T-cell (primary cell): ENCODE results near the gene CIZ1. TPM values are rescaled to one million over a fixed set of nuclear protein-coding genes. Genes with fewer than 3 reads are reported as not detected.
"Not testable (repeated sequence)": the region's sequence is repeated elsewhere in the genome, so short reads cannot be mapped to it uniquely, and the experiment has no call there.

Experiments used
- ATAC-seq, 4 experiments: fragments of 200-7000 bp in 3 of 4; fragments of 150-1000 bp in 1 of 4; cut with Tn5 transposase; replicated peaks in 1 of 4; 1 replicate in 3 of 4; 2 replicates in 1 of 4; pipeline ENCODE4 v1.10.0; 2021; ENCODE audit warnings: moderate library complexity in 3 of 4, mild to moderate bottlenecking in 2 of 4, moderate number of reproducible peaks in 1 of 4
- CTCF ChIA-PET, 2 donors: fragments of 300-600 bp; sonication (Branson Sonifier 250); formaldehyde crosslinking; loops; one replicate each; lab custom pipeline; 2022; ENCODE audit warnings: antibody characterized with exemption in 2 of 2; lab: Charles Lee
- POLR2A ChIA-PET, 2 donors: fragments of 300-600 bp; sonication (Branson Sonifier 250); formaldehyde crosslinking; loops; one replicate each; lab custom pipeline; 2022; ENCODE audit warnings: antibody characterized with exemption in 2 of 2; lab: Charles Lee
- DNase-seq, 35 experiments: peaks; one replicate each; pipeline versions ENCODE4 v3.0.0 to v3.0.0-alpha.2; 2013 to 2023
- H3K27ac ChIP-seq: one replicate; pipeline ENCODE4 v1.5.1; 2013; ENCODE audit warnings: low read length
- H3K27me3 ChIP-seq, 2 experiments: replicated peaks in 1 of 2; 1 replicate in 1 of 2; 2 replicates in 1 of 2; pipeline versions ENCODE4 v1.6.1 to v1.7.0; 2013; ENCODE audit warnings: low read length in 1 of 2, mixed read lengths in 1 of 2; ENCODE audit not compliant: control insufficient read depth in 2 of 2, insufficient read depth in 2 of 2; ENCODE audit errors: extremely low read depth in 1 of 2
- H3K36me3 ChIP-seq, 2 donors: 1 replicate in 1 of 2; 2 replicates in 1 of 2; pipeline versions ENCODE4 v1.6.1 to v1.7.0; 2013; ENCODE audit warnings: low read length in 1 of 2; ENCODE audit not compliant: control insufficient read depth in 2 of 2, insufficient read depth in 1 of 2; ENCODE audit errors: extremely low read depth in 1 of 2
- H3K4me1 ChIP-seq, 2 experiments: 1 replicate in 1 of 2; 2 replicates in 1 of 2; pipeline versions ENCODE4 v1.6.1 to v1.7.0; 2013; ENCODE audit warnings: low read length in 2 of 2, mixed read lengths in 1 of 2; ENCODE audit not compliant: insufficient read depth in 2 of 2, control insufficient read depth in 1 of 2; ENCODE audit errors: extremely low read depth in 1 of 2
- H3K4me3 ChIP-seq, 2 donors: 1 replicate in 1 of 2; 2 replicates in 1 of 2; pipeline versions ENCODE4 v1.5.1 to v1.7.0; 2013; ENCODE audit warnings: mild to moderate bottlenecking in 2 of 2, low read length in 1 of 2, moderate library complexity in 1 of 2; ENCODE audit not compliant: control insufficient read depth in 1 of 2; ENCODE audit errors: extremely low read depth in 1 of 2
- H3K9me3 ChIP-seq: 2 replicates; pipeline ENCODE4 v1.7.0; 2013
- H3K27ac Mint-ChIP-seq, 2 donors: one replicate each; pipeline ENCODE4 v1.8.0; 2020 to 2021; ENCODE audit warnings: mild to moderate bottlenecking in 2 of 2, mixed read lengths in 2 of 2
- H3K27me3 Mint-ChIP-seq, 2 donors: one replicate each; pipeline ENCODE4 v1.8.0; 2021 to 2022; ENCODE audit warnings: mixed read lengths in 2 of 2
- H3K36me3 Mint-ChIP-seq: one replicate; pipeline ENCODE4 v1.8.0; 2021; ENCODE audit warnings: mixed read lengths
- H3K4me1 Mint-ChIP-seq, 3 donors: one replicate each; pipeline ENCODE4 v1.8.0; 2020 to 2022; ENCODE audit warnings: mixed read lengths in 3 of 3, mild to moderate bottlenecking in 1 of 3
- H3K4me3 Mint-ChIP-seq, 3 donors: one replicate each; pipeline ENCODE4 v1.8.0; 2020 to 2022; ENCODE audit warnings: mild to moderate bottlenecking in 3 of 3, mixed read lengths in 3 of 3, moderate library complexity in 3 of 3
- H3K9me3 Mint-ChIP-seq, 3 donors: one replicate each; pipeline ENCODE4 v1.8.0; 2020 to 2022; ENCODE audit warnings: mixed read lengths in 3 of 3
- WGBS: methylation state at CpG from one replicate; pipeline ENCODE4 v1.1.5; 2013; ENCODE audit warnings: missing lambda C conversion rate; ENCODE audit not compliant: insufficient coverage; 5-methylcytosine and 5-hydroxymethylcytosine counted together
- total RNA-seq, 35 experiments: library from RNA in 6 of 35; stranded (reverse) in 6 of 35; fragments of 120-200 nt in 1 of 35; gene quantifications; one replicate each; pipeline versions ENCODE4 v1.2.1 to v1.2.4 and lab custom pipeline; 2013 to 2026

Gene CIZ1
- total RNA-seq, 5 donors from 2014 or later (not counting 1 experiment from before 2014, with no cell fraction given), result 143 to 163 (median 150) TPM

DNA sequence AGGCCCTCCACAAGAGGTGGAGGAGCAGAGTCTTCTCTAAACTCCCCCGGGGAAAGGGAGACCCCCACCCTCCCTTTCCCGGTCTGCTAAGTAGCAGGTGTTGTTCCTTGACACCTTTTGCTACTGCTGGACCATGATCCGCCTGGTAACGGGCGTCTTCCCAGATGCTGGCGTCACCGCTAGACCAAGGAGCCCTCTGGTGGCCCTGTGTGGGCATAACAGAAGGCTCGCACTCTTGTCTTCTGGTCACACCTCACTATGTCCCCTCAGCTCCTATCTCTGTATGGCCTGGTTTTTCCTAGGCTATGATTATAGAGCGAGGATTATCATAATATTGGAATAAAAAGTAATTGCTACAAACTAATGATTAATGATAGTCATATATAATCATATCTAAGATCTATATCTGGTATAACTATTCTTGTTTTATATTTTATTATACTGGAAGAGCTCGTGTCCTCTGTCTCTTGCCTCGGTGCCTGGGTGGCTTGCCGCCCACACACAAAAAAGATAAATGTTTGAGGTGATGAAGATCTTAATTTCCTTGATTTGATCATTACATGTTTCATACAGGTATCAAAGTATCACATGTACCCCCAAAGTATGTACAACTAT is 61.3 kb downstream of the CIZ1 start:
- peaks cover 28 to 36% (median 34%) of the 10 kb centered on the region in 3 donors for H3K4me1 Mint-ChIP-seq
- POLR2A ChIA-PET, H3K4me3 ChIP-seq, H3K27ac Mint-ChIP-seq, H3K9me3 ChIP-seq, H3K27ac ChIP-seq, H3K36me3 ChIP-seq, H3K36me3 Mint-ChIP-seq, H3K9me3 Mint-ChIP-seq, ATAC-seq: not testable (repeated sequence)
- peaks cover 0 to 17% of the 10 kb centered on the region in 2 experiments for H3K27me3 ChIP-seq
- peak in 25 of 35 experiments; percentile 19 to 57 (median 36) for DNase-seq
- H3K4me1 ChIP-seq, result peaks cover 11 to 35% of the 10 kb centered on the region in 2 experiments
- peak overlapping the region; percentile 52 to 95 (median 74) for H3K4me3 Mint-ChIP-seq
- WGBS, result no CpG with 5 or more reads among the region's 12 CpGs
- peaks cover 0 to 10% of the 10 kb centered on the region in 2 donors for H3K27me3 Mint-ChIP-seq
- CTCF ChIA-PET, result interaction anchor here in 1 of 2 donors (0.6 kb wide), 1 partner anchor 291 kb away, joined by 3 read pairs; the partner anchor contains the start of gene CERCAM

DNA sequence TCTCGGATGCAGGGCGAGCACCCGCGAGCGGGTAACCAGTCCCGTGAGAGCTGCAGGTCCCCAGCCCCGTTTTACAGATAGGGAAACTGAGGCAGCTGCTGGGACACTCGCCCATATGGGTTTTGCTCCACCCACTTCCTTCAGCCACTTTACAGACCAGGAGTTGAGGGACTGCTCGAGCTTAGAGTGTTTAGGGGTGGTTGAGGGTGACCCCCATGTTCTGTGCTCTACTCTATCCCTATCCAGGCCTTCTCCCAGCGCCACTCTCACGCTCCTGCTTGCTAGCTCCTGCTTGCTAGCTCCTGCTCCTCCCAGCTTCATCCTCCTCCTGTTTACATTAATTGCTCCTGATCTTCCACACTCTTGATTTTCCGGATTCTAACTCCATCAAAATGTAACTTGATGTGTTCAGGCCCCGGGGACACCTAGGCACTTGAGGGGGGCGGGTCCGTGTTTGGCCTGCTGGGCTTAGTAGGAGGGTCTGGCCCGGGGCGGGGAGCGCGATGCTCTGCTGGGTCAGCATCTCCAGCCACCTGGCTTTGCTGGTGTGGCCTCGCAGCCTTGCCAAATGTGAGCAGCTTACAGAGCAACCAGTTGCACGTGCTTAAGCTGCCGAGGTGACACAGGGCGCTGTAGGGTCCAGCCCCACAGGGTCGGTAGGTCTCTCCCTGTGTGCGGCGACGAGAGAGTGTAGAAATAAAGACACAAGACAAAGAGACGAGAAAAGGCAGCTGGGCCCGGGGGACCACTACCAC is 62.4 kb downstream of the CIZ1 start:
- peak in 1 of 35 experiments; percentile 15 for DNase-seq
- peaks cover 33 to 41% (median 38%) of the 10 kb centered on the region in 3 donors for H3K4me1 Mint-ChIP-seq
- CTCF ChIA-PET, result interaction anchor here (0.6 to 2.4 kb wide), 6 partner anchors 12 to 292 kb away, joined by 3 to 8 read pairs (median 3); partner anchors contain the start of genes BBLN (in 1 of the 2) and CERCAM (in 1 of the 2)

DNA sequence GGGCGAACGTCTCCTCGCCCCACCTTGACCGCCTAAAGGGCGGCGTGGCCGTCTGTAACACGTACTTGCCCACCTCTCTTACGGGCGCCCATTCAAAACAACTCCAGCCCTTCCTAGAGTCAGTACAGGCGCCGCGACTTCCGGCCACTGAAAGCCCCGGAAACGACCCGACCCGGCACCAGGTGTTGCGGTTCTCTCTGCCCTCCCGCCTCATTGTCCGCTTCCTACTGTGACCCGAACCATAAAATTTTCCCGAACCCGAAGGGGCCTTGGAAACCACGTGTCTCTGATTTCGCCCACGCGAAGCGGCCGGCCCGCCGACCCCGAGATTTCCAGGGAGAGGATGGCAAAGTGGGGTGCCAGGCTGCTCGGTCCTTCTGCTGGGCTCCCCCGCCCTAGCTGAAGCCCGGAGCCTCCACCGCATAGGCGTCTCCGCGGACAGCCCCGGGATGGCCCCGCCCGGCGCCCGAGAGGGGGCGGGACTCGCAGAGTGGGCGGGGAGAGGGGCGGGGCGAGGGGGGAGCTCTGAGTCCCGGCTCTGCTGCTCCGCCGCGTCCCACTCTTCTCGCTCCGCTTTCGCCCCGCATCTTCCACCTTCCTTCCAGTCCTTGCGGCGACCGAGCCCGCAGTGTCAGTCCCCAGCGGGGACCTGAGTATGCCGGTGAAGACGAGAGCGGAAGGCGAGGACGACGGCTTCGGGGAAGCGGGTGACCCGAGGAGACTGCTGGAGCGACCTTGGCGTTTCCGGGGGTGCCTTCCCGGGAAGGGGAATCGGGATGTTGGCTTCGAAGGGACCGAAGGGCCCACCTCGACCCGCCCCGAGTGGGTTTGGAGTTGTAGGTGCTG is 63.2 kb downstream of the CIZ1 start:
- Mint-ChIP-seq H3K27ac (peak overlapping the region; percentile 98 to 100), H3K9me3 (no peaks in the 10 kb centered on the region), H3K27me3 (peaks cover 0 to 6% of the 10 kb centered on the region in 2 donors), H3K4me3 (peak overlapping the region; percentile 95 to 96 (median 96)), H3K4me1 (peaks cover 33 to 41% (median 38%) of the 10 kb centered on the region in 3 donors), H3K36me3 (no peaks in the 10 kb centered on the region)
- peak; percentile 80 to 86 (median 84) for ATAC-seq
- WGBS, result under 1% methylated on average over 82 of the region's 82 CpGs
- H3K27me3 ChIP-seq, result peaks cover 0 to 17% of the 10 kb centered on the region in 2 experiments
- POLR2A ChIA-PET, result interaction anchor here in 1 of 2 donors (0.7 kb wide), 1 partner anchor 267 kb away, joined by 3 read pairs; no protein-coding TSS in a partner anchor
- peak overlapping the region; percentile 78 to 96 for H3K4me3 ChIP-seq
- DNase-seq, result peak; percentile 70 to 92 (median 81)
- H3K27ac ChIP-seq, result peak overlapping the region; percentile 82
- peaks cover 4 to 12% of the 10 kb centered on the region in 2 donors for H3K36me3 ChIP-seq
- H3K9me3 ChIP-seq, result no peaks in the 10 kb centered on the region
- H3K4me1 ChIP-seq, result peaks cover 11 to 41% of the 10 kb centered on the region in 2 experiments
- CTCF ChIA-PET, result interaction anchor here in 1 of 2 donors (1.0 to 2.4 kb wide), 5 partner anchors 11 to 36 kb away, joined by 3 to 8 read pairs (median 3); partner anchors contain the start of gene BBLN

More for the DNA sequence above, 62.4 kb downstream of the CIZ1 start:
- WGBS, result 64% methylated on average over 27 of the region's 29 CpGs
- H3K27me3 ChIP-seq, result peaks cover 0 to 17% of the 10 kb centered on the region in 2 experiments
- H3K4me3 Mint-ChIP-seq, result peak overlapping the region; percentile 95 to 96 (median 96)
- no peaks in the 10 kb centered on the region for H3K9me3 ChIP-seq
- H3K36me3 ChIP-seq, result peaks cover 0 to 6% of the 10 kb centered on the region in 2 donors
- no peak for ATAC-seq
- H3K27me3 Mint-ChIP-seq, result peaks cover 0 to 10% of the 10 kb centered on the region in 2 donors
- POLR2A ChIA-PET, result interaction anchor here in 1 of 2 donors (0.7 kb wide), 1 partner anchor 268 kb away, joined by 3 read pairs; no protein-coding TSS in a partner anchor
- peaks cover 11 to 41% of the 10 kb centered on the region in 2 experiments for H3K4me1 ChIP-seq
- peak overlapping the region; percentile 98 to 100 for H3K27ac Mint-ChIP-seq
- no peaks in the 10 kb centered on the region for H3K36me3 Mint-ChIP-seq
- peak overlapping the region; percentile 82 for H3K27ac ChIP-seq
- H3K9me3 Mint-ChIP-seq, result no peaks in the 10 kb centered on the region
- H3K4me3 ChIP-seq, result peak overlapping the region; percentile 78 to 93

DNA sequence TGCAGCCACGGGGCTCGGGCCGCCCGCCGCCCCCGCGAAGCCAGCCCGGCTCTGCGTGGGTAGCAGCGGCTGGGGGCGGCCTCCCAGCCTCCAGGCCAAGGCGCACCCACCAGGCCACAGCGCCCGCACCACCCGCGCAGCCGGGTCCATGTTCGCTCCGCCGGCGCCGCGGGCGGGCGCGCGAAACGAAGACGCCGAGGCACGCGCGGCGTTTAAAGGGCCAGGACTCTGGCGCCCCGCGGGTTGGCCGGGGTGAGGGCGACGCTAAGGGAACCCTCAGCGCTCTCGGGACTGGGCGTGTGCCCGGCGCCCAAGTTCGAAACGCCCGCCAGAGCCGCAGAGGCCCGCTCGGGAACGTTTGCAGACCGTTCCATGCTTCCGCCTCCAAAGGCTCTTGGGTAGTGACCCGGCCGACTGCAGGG is 63.8 kb downstream of the CIZ1 start, which contains the start of gene PTGES2:
TSS of gene PTGES2 (minus strand) at position 162 of the 422 bp plus-strand sequence. CDS start at position 150, 12 bp downstream.
- POLR2A ChIA-PET, result no interaction called here

DNA sequence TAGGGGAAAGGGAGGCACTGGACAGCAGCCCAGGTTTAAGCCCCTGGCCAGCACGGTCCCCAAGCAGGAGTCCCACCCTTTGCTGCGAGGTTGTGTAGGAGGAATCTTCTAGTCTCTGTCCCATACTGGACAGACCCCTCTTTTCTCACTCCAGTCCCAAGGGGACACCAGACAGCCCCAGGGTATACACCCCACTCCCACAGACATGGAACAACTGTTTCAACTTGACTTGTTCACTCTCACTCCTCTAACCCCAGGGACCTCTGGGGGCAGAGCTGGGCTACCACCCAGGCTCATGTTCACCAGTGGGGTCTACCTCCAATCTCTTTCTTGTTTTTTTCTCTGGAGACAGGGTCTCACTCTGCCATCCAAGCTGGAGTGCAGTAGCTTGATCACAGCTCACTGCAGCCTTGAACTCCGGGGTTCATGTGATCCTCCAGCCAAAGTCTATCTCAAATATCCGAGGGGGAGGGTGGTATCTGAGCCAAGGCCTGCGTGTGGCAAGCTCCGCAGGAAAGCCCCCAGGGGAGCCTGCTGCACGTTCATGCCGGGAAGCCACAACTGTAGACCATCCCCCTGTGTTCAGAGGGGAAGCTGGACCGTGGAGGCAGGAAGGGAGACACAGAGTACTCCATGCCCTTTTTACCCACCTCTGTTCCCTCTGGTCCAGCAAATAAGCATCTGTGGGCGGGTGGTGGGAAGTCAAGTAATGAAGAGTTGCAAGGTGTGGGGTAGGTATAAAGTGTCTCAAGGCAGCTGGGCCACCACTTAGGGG is 65.6 kb downstream of the CIZ1 start:
- ATAC-seq, result no peak
- Mint-ChIP-seq H3K9me3 (no peaks in the 10 kb centered on the region), H3K27ac (peak overlapping the region; percentile 71 to 80), H3K4me1 (peaks cover 33 to 41% (median 38%) of the 10 kb centered on the region in 3 donors), H3K27me3 (no peaks in the 10 kb centered on the region), H3K4me3 (peak overlapping the region; percentile 77 to 95 (median 82)), H3K36me3 (peaks cover 3% of the 10 kb centered on the region)
- WGBS, result no CpG with 5 or more reads among the region's 10 CpGs
- Histone ChIP-seq H3K4me1 (peaks cover 11 to 41% of the 10 kb centered on the region in 2 experiments), H3K9me3 (no peaks in the 10 kb centered on the region), H3K27me3 (no peaks in the 10 kb centered on the region), H3K36me3 (peaks cover 12 to 32% of the 10 kb centered on the region in 2 donors), H3K27ac (no peak overlapping the region), H3K4me3 (no peak overlapping the region)
- DNase-seq, result no peak
- ChIA-PET CTCF (no interaction called here), POLR2A (no interaction called here)

More for the DNA sequence above, 63.8 kb downstream of the CIZ1 start, which contains the start of gene PTGES2:
- peak; percentile 61 to 89 (median 74) for DNase-seq
- Histone ChIP-seq H3K27ac (peak within 1 kb of the TSS; percentile 82), H3K4me1 (peaks cover 11 to 41% of the 10 kb centered on the region in 2 experiments), H3K27me3 (peaks cover 0 to 15% of the 10 kb centered on the region in 2 experiments), H3K9me3 (no peaks in the 10 kb centered on the region), H3K36me3 (peaks cover 8 to 16% of the 10 kb centered on the region in 2 donors), H3K4me3 (peak within 1 kb of the TSS; percentile 82 to 96)
- ATAC-seq, result peak; percentile 72 to 77 (median 74)
- Mint-ChIP-seq H3K36me3 (peaks cover 3% of the 10 kb centered on the region), H3K4me1 (peaks cover 33 to 41% (median 38%) of the 10 kb centered on the region in 3 donors), H3K9me3 (no peaks in the 10 kb centered on the region), H3K27ac (peak within 1 kb of the TSS; percentile 98 to 100), H3K4me3 (peak within 1 kb of the TSS; percentile 95 to 96 (median 96)), H3K27me3 (peaks cover 0 to under 1% of the 10 kb centered on the region in 2 donors)
- WGBS, result under 1% methylated on average over 56 of the region's 56 CpGs
- CTCF ChIA-PET, result interaction anchor here in 1 of 2 donors (2.4 kb wide), 1 partner anchor 32 kb away, joined by 8 read pairs; the partner anchor contains the start of gene BBLN
